Measurements from ENCODE around the gene DRAP1. TPM values are rescaled to one million over a fixed set of nuclear protein-coding genes. Genes with fewer than 3 reads are reported as not detected.

The DRAP1 gene
- total and polyA plus RNA-seq, 7 donors: 74.5 to 217 (median 121) TPM

- WGBS, 3 donors: 71 to 77% (median 76%) methylated on average over 2 of the region's 2 CpGs
- no peak for TF ChIP-seq CTCF (IDR thresholded peaks at IDR 0.05)
- Histone ChIP-seq H3K9me3 (no peaks in the 10 kb centered on the region), H3K4me3 (no peak overlapping the region), H3K4me1 (peaks cover 5% of the 10 kb centered on the region), H3K36me3 (ENCODE audit: insufficient read depth in 1 of 2, low read depth in 1 of 2) (peaks cover 0 to 34% of the 10 kb centered on the region in 2 donors), H3K27me3 (ENCODE audit: insufficient read depth in 3 of 3, low read length in 2 of 3) (no peaks in the 10 kb centered on the region), H3K27ac (no peak overlapping the region)
- DNase-seq: no peak
- intact Hi-C loops (cut with DNase I): no loop called here
- no peak for ATAC-seq
These were observed 6.2 kb downstream of the DRAP1 start for GRCh38 chr11:65925397-65925796.

GRCh38 chr11:65927904-65928397 is 8.7 kb downstream of the DRAP1 start:
- ATAC-seq: no peak

GRCh38 chr11:65928667-65929066 is 9.4 kb downstream of the DRAP1 start:
- H3K27ac ChIP-seq: no peak overlapping the region
- H3K9me3 ChIP-seq: no peaks in the 10 kb centered on the region
- H3K36me3 ChIP-seq (ENCODE audit: insufficient read depth in 1 of 2, low read depth in 1 of 2): peaks cover 0 to 4% of the 10 kb centered on the region in 2 donors
- ATAC-seq (no peak), DNase-seq (no peak)
- intact Hi-C loops (cut with DNase I): no loop called here
- no peak for TF ChIP-seq CTCF (IDR thresholded peaks at IDR 0.05)
- H3K27me3 ChIP-seq (ENCODE audit: insufficient read depth in 3 of 3, low read length in 2 of 3): no peaks in the 10 kb centered on the region
- WGBS, 3 donors: 60 to 69% (median 69%) methylated on average over 6 of the region's 6 CpGs
- no peak overlapping the region for H3K4me3 ChIP-seq
- H3K4me1 ChIP-seq: no peaks in the 10 kb centered on the region

More at GRCh38 chr11:65927904-65928397, 8.7 kb downstream of the DRAP1 start:
- Histone ChIP-seq H3K4me3 (no peak overlapping the region), H3K27me3 (ENCODE audit: insufficient read depth in 3 of 3, low read length in 2 of 3) (no peaks in the 10 kb centered on the region), H3K27ac (no peak overlapping the region), H3K9me3 (no peaks in the 10 kb centered on the region), H3K36me3 (ENCODE audit: insufficient read depth in 1 of 2, low read depth in 1 of 2) (peaks cover 0 to 10% of the 10 kb centered on the region in 2 donors), H3K4me1 (no peaks in the 10 kb centered on the region)
- no peak for TF ChIP-seq CTCF (IDR thresholded peaks at IDR 0.05)
- intact Hi-C loops (cut with DNase I): no loop called here
- 55 to 60% (median 55%) methylated on average over 9 of the region's 9 CpGs for WGBS, 3 donors
- no peak for DNase-seq

- Histone ChIP-seq H3K4me3 (no peak overlapping the region), H3K27me3 (ENCODE audit: insufficient read depth in 3 of 3, low read length in 2 of 3) (peaks cover 0 to under 1% (median 0%) of the 10 kb centered on the region in 3 donors), H3K27ac (no peak overlapping the region), H3K4me1 (no peaks in the 10 kb centered on the region), H3K9me3 (no peaks in the 10 kb centered on the region), H3K36me3 (ENCODE audit: insufficient read depth in 1 of 2, low read depth in 1 of 2) (no peaks in the 10 kb centered on the region)
- ATAC-seq: peak in 2 of 4 donors; percentile 13 to 19
- no peak for DNase-seq
- intact Hi-C loops (cut with DNase I): no loop called here
- WGBS, 3 donors: 55 to 59% (median 58%) methylated on average over 13 of the region's 13 CpGs
- TF ChIP-seq CTCF (IDR thresholded peaks at IDR 0.05): no peak
These were observed 12.7 kb downstream of the DRAP1 start for GRCh38 chr11:65931773-65932557.
